Left ventricle myocardium inferior (tissue), 1 donor: ENCODE results near the gene OSBPL3. TPM values are rescaled to one million over a fixed set of nuclear protein-coding genes. Genes with fewer than 3 reads are reported as not detected.
A peak's percentile ranks its signal among the peaks of the same experiment; 100 is the strongest.

Source experiments
- DNase-seq: peaks from one replicate; pipeline ENCODE4 v3.0.0-alpha.2; 2020
- H3K27ac ChIP-seq: fragments of 200-600 bp; replicated peaks from 2 replicates; pipeline ENCODE4 v1.8.0; 2021
- H3K27me3 ChIP-seq: fragments of 200-600 bp; 2 replicates; pipeline ENCODE4 v1.8.0; 2021; ENCODE audit warnings: low read depth
- H3K36me3 ChIP-seq: fragments of 200-600 bp; 2 replicates; pipeline ENCODE4 v1.8.0; 2021
- H3K4me1 ChIP-seq: fragments of 200-600 bp; 2 replicates; pipeline ENCODE4 v1.8.0; 2021
- H3K4me3 ChIP-seq: fragments of 200-600 bp; 2 replicates; pipeline ENCODE4 v1.8.0; 2021; ENCODE audit warnings: mild to moderate bottlenecking, moderate library complexity
- H3K9me3 ChIP-seq: fragments of 200-600 bp; replicated peaks from 2 replicates; pipeline ENCODE4 v1.8.0; 2021
- CTCF ChIP-seq: fragments of 200-600 bp; IDR thresholded peaks from 2 replicates; pipeline ENCODE4 v1.8.0; 2021; ENCODE audit warnings: antibody characterized with exemption, mild to moderate bottlenecking, borderline replicate concordance
- intact Hi-C: fragments of 100-400 bp; cut with micrococcal nuclease; formaldehyde crosslinking; loops from one replicate; pipeline ENCODE4 v1.11.0; 2022
- total RNA-seq: library from RNA; stranded (reverse); fragmentation: NEBNext Ultra II Directional; extraction: Animal tissue kit (Norgen Biotek cat#: 25700); gene quantifications from one replicate; pipeline ENCODE4 v1.2.1, GENCODE V29; 2021
- donor health status: DM: no; HTN: yes; CAD: no; lungs with severe emphysema.

The OSBPL3 gene
- total RNA-seq, 1 donor from 2014 or later = 4.3 TPM

- H3K36me3 ChIP-seq = no peaks in the 10 kb centered on the region
- H3K4me1 ChIP-seq = peaks cover 30% of the 10 kb centered on the region
- no peak for DNase-seq
- H3K27ac ChIP-seq = peak overlapping the region; percentile 48
- H3K9me3 ChIP-seq = no peaks in the 10 kb centered on the region
- H3K4me3 ChIP-seq = no peak overlapping the region
- no peak for TF ChIP-seq CTCF
- intact Hi-C loops = no loop called here
- H3K27me3 ChIP-seq = no peaks in the 10 kb centered on the region
Measured at GRCh38 chr7:24933298-24933697, 46.7 kb downstream of the OSBPL3 start.

- no peaks in the 10 kb centered on the region for H3K9me3 ChIP-seq
- H3K27ac ChIP-seq = peak overlapping the region; percentile 48
- intact Hi-C loops = no loop called here
- no peak overlapping the region for H3K4me3 ChIP-seq
- TF ChIP-seq CTCF = no peak
- no peaks in the 10 kb centered on the region for H3K36me3 ChIP-seq
- peaks cover 30% of the 10 kb centered on the region for H3K4me1 ChIP-seq
- DNase-seq = no peak
- no peaks in the 10 kb centered on the region for H3K27me3 ChIP-seq
Measured at GRCh38 chr7:24932815-24933214, 47.2 kb downstream of the OSBPL3 start.

- Histone ChIP-seq H3K4me1 (peaks cover 30% of the 10 kb centered on the region), H3K36me3 (no peaks in the 10 kb centered on the region), H3K27me3 (no peaks in the 10 kb centered on the region), H3K4me3 (no peak overlapping the region), H3K9me3 (no peaks in the 10 kb centered on the region), H3K27ac (peak overlapping the region; percentile 48)
- no peak for DNase-seq
- intact Hi-C loops = no loop called here
- no peak for TF ChIP-seq CTCF
Measured at GRCh38 chr7:24932389-24932788, 47.6 kb downstream of the OSBPL3 start.

GRCh38 chr7:24931844-24932243 is 48.1 kb downstream of the OSBPL3 start:
- intact Hi-C loops = no loop called here
- no peak for TF ChIP-seq CTCF
- H3K9me3 ChIP-seq = no peaks in the 10 kb centered on the region

GRCh38 chr7:24930856-24931255 is 49.1 kb downstream of the OSBPL3 start:
- Histone ChIP-seq H3K4me1 (peaks cover 27% of the 10 kb centered on the region), H3K36me3 (no peaks in the 10 kb centered on the region), H3K27me3 (no peaks in the 10 kb centered on the region), H3K27ac (no peak overlapping the region), H3K9me3 (no peaks in the 10 kb centered on the region), H3K4me3 (no peak overlapping the region)
- intact Hi-C loops = no loop called here
- DNase-seq = no peak
- TF ChIP-seq CTCF = no peak

More at GRCh38 chr7:24931844-24932243, 48.1 kb downstream of the OSBPL3 start:
- Histone ChIP-seq H3K36me3 (no peaks in the 10 kb centered on the region), H3K4me1 (peaks cover 34% of the 10 kb centered on the region), H3K27ac (no peak overlapping the region), H3K4me3 (no peak overlapping the region), H3K27me3 (no peaks in the 10 kb centered on the region)
- DNase-seq = no peak
